Middle frontal gyrus (tissue), 1 donor: ENCODE measurements around the gene B9D1.

ENCODE experiments used
- DNase-seq: peaks from one replicate; pipeline ENCODE4 v3.0.0-alpha.2; 2015; ENCODE audit warnings: low spot score; ENCODE audit errors: extremely low spot score

Gene B9D1

DNA sequence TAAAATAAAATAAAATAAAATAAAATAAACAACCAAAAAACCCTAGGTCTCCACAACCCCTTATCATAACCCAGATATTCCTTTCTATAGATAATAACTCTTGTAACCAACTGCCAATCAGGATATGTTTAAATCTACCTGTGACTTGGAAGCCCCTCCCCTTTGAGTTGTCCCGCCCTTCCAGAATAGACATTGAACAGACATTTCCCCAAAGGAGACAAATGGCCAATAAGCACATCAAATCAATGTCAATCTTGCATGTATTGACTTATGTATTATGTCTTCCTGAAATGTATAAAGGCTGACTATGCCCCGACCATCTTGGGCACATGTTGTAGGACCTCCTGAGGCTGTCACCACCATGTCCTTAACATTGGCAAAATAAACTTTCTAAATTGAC, 14.3 kb upstream of the B9D1 start:
- DNase-seq, result no peak

GRCh38 chr17:19375732-19376131, 13.2 kb upstream of the B9D1 start:
- no peak for DNase-seq

- DNase-seq, result no peak
Measured at GRCh38 chr17:19374136-19374535, 11.6 kb upstream of the B9D1 start.

- DNase-seq, result no peak
Measured at GRCh38 chr17:19372866-19373504, 10.5 kb upstream of the B9D1 start.

DNA sequence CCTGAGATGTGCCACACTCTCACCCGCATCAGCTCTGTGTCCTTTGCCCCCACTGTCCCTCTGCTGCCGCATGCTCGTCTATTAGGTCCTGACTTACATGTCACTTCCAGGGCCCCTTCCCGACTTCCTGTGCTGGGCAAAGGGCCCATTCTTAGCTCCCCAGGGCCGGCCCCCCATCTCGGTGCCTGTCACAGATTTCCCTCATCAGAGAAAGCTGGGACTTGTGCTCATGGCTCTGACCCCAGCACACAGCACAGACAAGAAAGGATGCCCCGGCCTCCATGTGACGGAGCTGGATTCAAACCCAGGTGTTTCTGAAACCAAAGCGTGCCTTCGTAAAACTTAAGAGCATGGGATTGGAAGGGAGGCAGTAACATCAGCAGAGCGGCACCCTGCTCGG, 9.9 kb upstream of the B9D1 start:
- no peak for DNase-seq

GRCh38 chr17:19372011-19372370, 9.5 kb upstream of the B9D1 start:
- DNase-seq, result no peak

- DNase-seq, result no peak
Measured at GRCh38 chr17:19371259-19372010, 8.9 kb upstream of the B9D1 start.

DNA sequence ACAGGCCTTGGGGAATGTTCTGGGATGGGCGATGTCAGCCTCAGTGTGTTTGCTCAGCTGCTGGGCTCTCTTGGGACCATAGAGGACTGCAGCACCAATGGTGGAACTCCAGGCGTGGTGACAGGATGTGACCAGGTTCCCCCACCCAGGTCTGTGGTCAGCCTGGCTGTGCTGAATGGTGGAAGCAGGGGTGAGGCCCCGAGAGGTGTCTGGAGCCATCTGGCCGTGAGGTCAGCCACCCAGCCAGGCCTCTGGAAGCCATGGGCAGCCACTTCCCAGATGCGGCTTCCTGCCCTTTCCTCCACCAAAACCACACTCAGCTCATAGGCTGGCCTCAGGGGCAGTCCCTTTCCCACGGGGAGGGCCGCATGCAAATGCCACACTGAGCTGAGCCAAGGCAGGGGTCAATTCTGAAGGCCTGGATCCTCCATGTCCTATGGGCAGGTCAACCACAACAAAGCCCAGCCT, 8.0 kb upstream of the B9D1 start:
- DNase-seq, result no peak

GRCh38 chr17:19369846-19370492, 7.4 kb upstream of the B9D1 start:
- DNase-seq, result no peak

GRCh38 chr17:19369107-19369778, 6.7 kb upstream of the B9D1 start:
- DNase-seq, result no peak

DNA sequence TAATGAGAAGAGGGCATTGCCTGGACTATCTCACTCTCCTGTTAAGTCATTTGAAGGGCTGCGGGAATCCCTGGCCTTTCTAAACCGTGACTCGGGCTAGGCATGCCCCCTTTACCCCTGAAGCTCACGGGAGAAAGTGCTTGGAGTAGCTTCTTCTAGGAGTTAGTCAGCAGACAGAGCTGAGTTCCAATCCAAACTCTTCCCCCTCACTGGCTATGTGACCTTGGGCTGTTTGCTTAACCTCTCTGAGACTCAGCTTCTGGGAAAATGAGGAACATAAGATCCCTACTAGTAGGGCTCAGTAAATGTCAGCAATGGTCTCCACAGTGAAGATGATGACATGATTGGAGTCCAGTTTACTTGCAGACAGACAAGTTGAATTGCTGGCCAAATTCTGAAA, 5.7 kb upstream of the B9D1 start:
- no peak for DNase-seq

DNA sequence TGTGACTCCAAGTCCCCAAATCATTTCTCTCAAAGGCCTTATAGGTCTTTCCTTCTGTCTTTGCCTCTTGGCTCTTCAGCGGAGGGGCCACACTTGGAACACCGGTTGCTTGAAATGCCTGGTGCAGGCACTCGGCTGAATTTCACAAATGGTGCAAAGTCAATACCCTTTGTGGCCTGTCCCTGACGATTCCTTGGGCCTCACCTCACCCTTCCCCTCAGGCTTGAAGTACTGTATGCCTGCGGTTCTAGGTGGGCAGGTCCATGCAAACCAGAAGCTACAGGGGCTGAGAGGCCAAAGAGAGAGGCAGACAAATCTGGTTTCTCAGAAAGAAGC, 4.1 kb upstream of the B9D1 start:
- no peak for DNase-seq

GRCh38 chr17:19365833-19366636, 3.5 kb upstream of the B9D1 start:
- no peak for DNase-seq

- DNase-seq, result no peak
Measured at GRCh38 chr17:19365499-19365817, 2.9 kb upstream of the B9D1 start.

GRCh38 chr17:19364699-19365498, 2.4 kb upstream of the B9D1 start:
- peak; percentile 58 for DNase-seq

- no peak for DNase-seq
Measured at GRCh38 chr17:19363460-19364035, 1.0 kb upstream of the B9D1 start.

DNA sequence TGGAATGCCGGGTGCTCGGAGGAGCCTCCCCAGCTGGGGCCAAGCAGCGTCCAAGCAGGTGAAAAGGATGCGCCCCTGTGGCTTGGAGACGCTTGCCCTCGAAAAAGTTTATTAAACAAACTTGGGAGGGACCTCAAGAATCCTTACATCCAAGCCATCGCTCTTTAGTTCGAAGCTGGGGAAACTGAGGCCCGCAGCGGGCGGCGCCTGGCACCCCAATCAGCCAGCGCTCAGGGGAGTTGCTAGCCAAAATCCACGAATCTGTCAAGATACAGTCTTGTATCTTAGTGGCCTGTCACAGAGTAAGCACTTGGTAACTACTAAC, 553 bp upstream of the B9D1 start:
- DNase-seq, result no peak

GRCh38 chr17:19361944-19362276, 613 bp downstream of the B9D1 start:
- DNase-seq, result no peak

DNA sequence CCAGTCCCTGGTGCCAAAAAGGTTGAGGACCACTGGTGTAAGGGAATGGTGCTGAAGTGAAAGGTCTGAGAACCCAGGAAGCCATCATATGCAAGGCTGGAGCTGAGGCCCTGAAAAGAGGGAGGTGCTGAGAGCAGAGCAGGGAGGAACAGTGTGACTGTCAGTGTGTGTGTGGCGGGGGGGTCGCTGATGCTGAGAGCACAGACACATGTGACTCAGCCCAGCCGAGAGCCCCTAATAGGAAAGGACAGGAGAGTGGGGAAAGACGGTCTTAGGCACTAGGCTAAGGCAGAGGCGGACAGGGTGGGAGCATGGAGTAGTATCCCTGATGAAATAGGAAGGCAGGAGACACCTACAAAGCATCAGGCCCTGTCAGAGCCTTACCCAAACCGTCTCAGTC, 1.2 kb downstream of the B9D1 start:
- DNase-seq, result no peak

DNA sequence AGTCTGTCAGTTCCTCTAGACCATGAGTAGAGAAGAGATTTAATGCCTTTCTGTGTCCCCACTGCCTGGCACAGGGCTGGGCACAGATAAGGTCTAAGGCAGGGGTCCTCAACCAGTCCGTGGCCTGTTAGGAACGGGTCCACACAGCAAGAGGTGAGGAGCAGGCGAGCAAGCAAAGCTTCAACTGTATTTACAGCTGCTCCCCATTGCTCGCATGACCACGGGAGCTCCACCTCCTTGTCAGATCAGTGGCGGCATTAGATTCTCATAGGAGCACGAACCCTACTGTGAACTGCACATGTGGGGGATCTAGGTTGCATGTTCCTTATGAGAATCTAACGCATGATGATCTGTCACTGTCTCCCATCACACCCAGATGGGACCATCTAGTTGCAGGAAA, 1.8 kb downstream of the B9D1 start:
- DNase-seq, result no peak

- no peak for DNase-seq
Measured at GRCh38 chr17:19359856-19360255, 2.7 kb downstream of the B9D1 start.
